Measurements from ENCODE around the gene EGLN2. TPM values are rescaled to one million over a fixed set of nuclear protein-coding genes. Genes with fewer than 3 reads are reported as not detected.

EGLN2 gene
- total RNA-seq, 4 donors from 2014 or later, result 30.3 to 50.9 (median 33.0) TPM

- peak overlapping the region; percentile 46 to 86 (median 74) for H3K4me3 ChIP-seq
- peak overlapping the region; percentile 87 to 98 (median 98) for H3K27ac ChIP-seq
- no peak for DNase-seq
- TF ChIP-seq CTCF (IDR thresholded peaks at IDR 0.05), result no peak
- TF ChIP-seq POLR2A (IDR thresholded peaks at IDR 0.05), result no peak
- H3K27me3 ChIP-seq, result no peaks in the 10 kb centered on the region
- H3K4me1 ChIP-seq, result peaks cover 27 to 79% (median 55%) of the 10 kb centered on the region in 3 donors
- WGBS, 2 donors, result 50% methylated on average over 12 of the region's 12 CpGs
- intact Hi-C loops (cut with DNase I), result no loop called here
- H3K36me3 ChIP-seq, result peaks cover 2 to 32% (median 14%) of the 10 kb centered on the region in 3 donors
- H3K9me3 ChIP-seq, result no peaks in the 10 kb centered on the region
These were observed 46.7 kb upstream of the EGLN2 start for GRCh38 chr19:40752257-40752781.

GRCh38 chr19:40754611-40755247 is 44.3 kb upstream of the EGLN2 start:
- DNase-seq, result no peak
- Histone ChIP-seq H3K36me3 (peaks cover 17 to 56% (median 18%) of the 10 kb centered on the region in 3 donors), H3K4me3 (peak overlapping the region in 2 of 4 donors; percentile 4 to 18), H3K4me1 (peaks cover 22 to 71% (median 40%) of the 10 kb centered on the region in 3 donors), H3K27me3 (no peaks in the 10 kb centered on the region), H3K27ac (peak overlapping the region; percentile 48 to 60 (median 52)), H3K9me3 (no peaks in the 10 kb centered on the region)
- 68 to 72% methylated on average over 8 to 9 of the region's 9 CpGs for WGBS, 2 donors
- TF ChIP-seq CTCF (IDR thresholded peaks at IDR 0.05), result no peak
- no peak for TF ChIP-seq POLR2A (IDR thresholded peaks at IDR 0.05)
- intact Hi-C loops (cut with DNase I), result no loop called here

GRCh38 chr19:40755248-40755624 is 43.8 kb upstream of the EGLN2 start:
- Histone ChIP-seq H3K4me1 (peaks cover 22 to 67% (median 39%) of the 10 kb centered on the region in 3 donors), H3K9me3 (no peaks in the 10 kb centered on the region), H3K27ac (no peak overlapping the region), H3K36me3 (peaks cover 20 to 61% (median 23%) of the 10 kb centered on the region in 3 donors), H3K27me3 (no peaks in the 10 kb centered on the region), H3K4me3 (no peak overlapping the region)
- no peak for DNase-seq
- intact Hi-C loops (cut with DNase I), result no loop called here
- WGBS, 2 donors, result 87% methylated on average over 3 of the region's 3 CpGs; no CpG with 5 or more reads in 1 of the 2 donors
- TF ChIP-seq CTCF (IDR thresholded peaks at IDR 0.05), result no peak
- no peak for TF ChIP-seq POLR2A (IDR thresholded peaks at IDR 0.05)

GRCh38 chr19:40755791-40756190 is 43.2 kb upstream of the EGLN2 start:
- WGBS, 2 donors, result 88 to 94% methylated on average over 5 to 8 of the region's 8 CpGs
- peaks cover 22 to 67% (median 39%) of the 10 kb centered on the region in 3 donors for H3K4me1 ChIP-seq
- intact Hi-C loops (cut with DNase I), result no loop called here
- DNase-seq, result no peak
- no peaks in the 10 kb centered on the region for H3K9me3 ChIP-seq
- H3K27ac ChIP-seq, result no peak overlapping the region
- peaks cover 20 to 66% (median 29%) of the 10 kb centered on the region in 3 donors for H3K36me3 ChIP-seq
- TF ChIP-seq POLR2A (IDR thresholded peaks at IDR 0.05), result no peak
- TF ChIP-seq CTCF (IDR thresholded peaks at IDR 0.05), result no peak
- no peaks in the 10 kb centered on the region for H3K27me3 ChIP-seq
- H3K4me3 ChIP-seq, result no peak overlapping the region

GRCh38 chr19:40756502-40757110 is 42.4 kb upstream of the EGLN2 start:
- no peak overlapping the region for H3K4me3 ChIP-seq
- peaks cover 22 to 70% (median 39%) of the 10 kb centered on the region in 3 donors for H3K4me1 ChIP-seq
- H3K27me3 ChIP-seq, result no peaks in the 10 kb centered on the region
- H3K9me3 ChIP-seq, result no peaks in the 10 kb centered on the region
- intact Hi-C loops (cut with DNase I), result no loop called here
- TF ChIP-seq POLR2A (IDR thresholded peaks at IDR 0.05), result no peak
- TF ChIP-seq CTCF (IDR thresholded peaks at IDR 0.05), result no peak
- no peak for DNase-seq
- H3K27ac ChIP-seq, result peak overlapping the region in 2 of 4 donors; percentile 6 to 38
- WGBS, 2 donors, result 55 to 59% methylated on average over 10 to 11 of the region's 11 CpGs
- H3K36me3 ChIP-seq, result peaks cover 20 to 75% (median 33%) of the 10 kb centered on the region in 3 donors

Measured in esophagus squamous epithelium (tissue), 5 donors.